ENCODE data around the gene PI4KB. TPM values are rescaled to one million over a fixed set of nuclear protein-coding genes. Genes with fewer than 3 reads are reported as not detected.

The PI4KB gene
- total RNA-seq, 1 donor from 2014 or later: 54.7 TPM

DNA sequence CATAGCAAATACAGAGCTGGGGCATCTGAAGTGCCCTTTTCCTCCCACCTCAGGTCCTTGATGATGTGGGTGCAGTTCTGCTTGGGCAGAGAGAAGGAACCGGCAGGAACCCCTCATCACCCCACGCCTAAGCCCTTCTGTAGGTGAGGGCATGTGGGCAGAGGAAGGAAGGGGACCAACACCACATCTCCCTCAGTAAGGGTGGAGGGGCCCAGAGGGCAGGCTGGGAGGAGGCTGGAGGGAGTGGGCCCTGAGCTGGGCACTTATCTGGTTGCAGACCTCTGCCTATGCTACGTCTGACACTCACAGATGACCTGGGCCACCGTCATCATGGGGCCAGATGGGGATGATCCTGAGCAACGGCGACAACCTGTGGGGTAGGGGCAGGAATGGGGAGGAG is 34.1 kb downstream of the PI4KB start:
- no peak overlapping the region for H3K4me3 Mint-ChIP-seq (ENCODE audit: unreplicated experiment)
- no peaks in the 10 kb centered on the region for H3K9me3 Mint-ChIP-seq (ENCODE audit: low read depth)
- peaks cover 27% of the 10 kb centered on the region for H3K36me3 Mint-ChIP-seq (ENCODE audit: low read depth)
- H3K27me3 Mint-ChIP-seq (ENCODE audit: low read depth): no peaks in the 10 kb centered on the region
- no peak overlapping the region for H3K27ac Mint-ChIP-seq (ENCODE audit: unreplicated experiment)
- peak; percentile 52 for DNase-seq (ENCODE audit: low spot score)
- TF ChIP-seq, protein P1, sequence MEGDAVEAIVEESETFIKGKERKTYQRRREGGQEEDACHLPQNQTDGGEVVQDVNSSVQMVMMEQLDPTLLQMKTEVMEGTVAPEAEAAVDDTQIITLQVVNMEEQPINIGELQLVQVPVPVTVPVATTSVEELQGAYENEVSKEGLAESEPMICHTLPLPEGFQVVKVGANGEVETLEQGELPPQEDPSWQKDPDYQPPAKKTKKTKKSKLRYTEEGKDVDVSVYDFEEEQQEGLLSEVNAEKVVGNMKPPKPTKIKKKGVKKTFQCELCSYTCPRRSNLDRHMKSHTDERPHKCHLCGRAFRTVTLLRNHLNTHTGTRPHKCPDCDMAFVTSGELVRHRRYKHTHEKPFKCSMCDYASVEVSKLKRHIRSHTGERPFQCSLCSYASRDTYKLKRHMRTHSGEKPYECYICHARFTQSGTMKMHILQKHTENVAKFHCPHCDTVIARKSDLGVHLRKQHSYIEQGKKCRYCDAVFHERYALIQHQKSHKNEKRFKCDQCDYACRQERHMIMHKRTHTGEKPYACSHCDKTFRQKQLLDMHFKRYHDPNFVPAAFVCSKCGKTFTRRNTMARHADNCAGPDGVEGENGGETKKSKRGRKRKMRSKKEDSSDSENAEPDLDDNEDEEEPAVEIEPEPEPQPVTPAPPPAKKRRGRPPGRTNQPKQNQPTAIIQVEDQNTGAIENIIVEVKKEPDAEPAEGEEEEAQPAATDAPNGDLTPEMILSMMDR (IDR thresholded peaks at IDR 0.05): no peak
- H3K4me1 Mint-ChIP-seq (ENCODE audit: low read depth): no peaks in the 10 kb centered on the region

DNA sequence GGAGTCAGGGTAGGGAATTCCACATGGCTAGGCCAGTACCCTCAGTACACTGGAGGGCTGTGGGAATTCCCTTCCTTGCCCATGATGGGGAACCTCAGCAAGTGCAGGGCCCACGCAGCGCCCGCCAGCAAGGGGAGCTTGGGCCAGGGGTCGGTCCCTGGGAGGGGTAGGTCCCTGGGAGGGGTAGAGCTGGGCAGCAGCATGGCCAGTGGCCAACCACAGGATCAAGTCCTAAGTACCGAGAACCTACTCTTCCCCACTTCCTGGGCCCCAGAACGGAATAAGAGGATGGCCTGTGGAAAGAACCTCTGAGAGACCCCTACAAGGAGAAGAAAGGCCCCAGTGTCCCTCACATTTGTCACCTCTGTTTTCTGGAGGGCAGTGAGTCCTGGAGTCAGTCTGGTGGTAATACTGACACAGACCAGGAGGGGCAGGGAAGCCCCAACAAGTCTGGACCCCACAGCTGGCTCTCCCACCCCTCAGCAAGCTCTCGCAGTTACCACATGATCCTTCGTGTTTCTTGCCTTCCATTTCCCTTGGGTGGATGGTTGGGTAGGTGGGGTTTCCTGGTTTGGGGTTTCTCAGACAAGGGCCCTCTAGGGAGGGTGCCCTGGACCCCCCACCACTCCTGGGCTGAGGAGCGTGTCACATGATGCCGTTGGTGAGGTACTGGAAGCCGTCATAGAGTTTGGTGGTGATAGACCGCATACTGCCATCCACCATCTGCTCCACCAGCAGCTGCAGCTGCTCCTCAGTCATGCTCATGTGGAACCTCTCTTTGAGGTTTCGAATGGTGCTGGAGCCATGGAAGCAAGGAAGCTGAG is 34.8 kb downstream of the PI4KB start:
- Mint-ChIP-seq H3K27me3 (ENCODE audit: low read depth) (no peaks in the 10 kb centered on the region), H3K9me3 (ENCODE audit: low read depth) (no peaks in the 10 kb centered on the region), H3K4me3 (ENCODE audit: unreplicated experiment) (no peak overlapping the region), H3K27ac (ENCODE audit: unreplicated experiment) (no peak overlapping the region), H3K4me1 (ENCODE audit: low read depth) (no peaks in the 10 kb centered on the region), H3K36me3 (ENCODE audit: low read depth) (peaks cover 22% of the 10 kb centered on the region)
- DNase-seq (ENCODE audit: low spot score): peak; percentile 62
- TF ChIP-seq, protein P1 (IDR thresholded peaks at IDR 0.05): peak; percentile 23

DNA sequence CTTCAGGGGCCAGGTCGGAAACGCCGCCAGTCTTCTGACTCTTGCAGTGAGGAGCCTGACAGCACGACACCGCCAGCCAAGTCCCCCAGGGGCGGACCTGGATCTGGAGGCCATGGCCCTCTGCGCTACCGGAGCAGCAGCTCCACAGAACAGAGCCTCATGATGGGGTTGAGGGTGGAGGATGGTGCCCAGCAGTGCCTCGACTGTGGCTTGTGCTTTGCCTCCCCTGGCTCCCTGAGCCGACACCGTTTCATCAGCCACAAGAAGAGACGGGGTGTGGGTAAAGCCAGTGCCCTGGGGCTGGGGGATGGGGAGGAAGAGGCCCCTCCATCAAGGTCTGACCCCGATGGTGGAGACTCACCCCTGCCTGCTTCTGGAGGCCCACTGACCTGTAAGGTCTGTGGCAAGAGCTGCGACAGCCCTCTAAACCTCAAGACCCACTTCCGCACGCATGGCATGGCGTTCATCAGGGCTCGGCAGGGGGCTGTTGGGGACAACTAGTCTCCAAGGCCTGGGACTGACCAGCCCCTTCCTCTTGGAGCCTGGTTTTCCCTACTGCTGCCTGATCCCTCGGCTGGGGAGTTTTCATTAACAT is 36.4 kb downstream of the PI4KB start:
- peak; percentile 90 for DNase-seq (ENCODE audit: low spot score)
- Mint-ChIP-seq H3K27me3 (ENCODE audit: low read depth) (no peaks in the 10 kb centered on the region), H3K4me3 (ENCODE audit: unreplicated experiment) (no peak overlapping the region), H3K9me3 (ENCODE audit: low read depth) (no peaks in the 10 kb centered on the region), H3K27ac (ENCODE audit: unreplicated experiment) (no peak overlapping the region), H3K36me3 (ENCODE audit: low read depth) (peaks cover 27% of the 10 kb centered on the region), H3K4me1 (ENCODE audit: low read depth) (no peaks in the 10 kb centered on the region)
- TF ChIP-seq, protein P1 (IDR thresholded peaks at IDR 0.05): no peak

DNA sequence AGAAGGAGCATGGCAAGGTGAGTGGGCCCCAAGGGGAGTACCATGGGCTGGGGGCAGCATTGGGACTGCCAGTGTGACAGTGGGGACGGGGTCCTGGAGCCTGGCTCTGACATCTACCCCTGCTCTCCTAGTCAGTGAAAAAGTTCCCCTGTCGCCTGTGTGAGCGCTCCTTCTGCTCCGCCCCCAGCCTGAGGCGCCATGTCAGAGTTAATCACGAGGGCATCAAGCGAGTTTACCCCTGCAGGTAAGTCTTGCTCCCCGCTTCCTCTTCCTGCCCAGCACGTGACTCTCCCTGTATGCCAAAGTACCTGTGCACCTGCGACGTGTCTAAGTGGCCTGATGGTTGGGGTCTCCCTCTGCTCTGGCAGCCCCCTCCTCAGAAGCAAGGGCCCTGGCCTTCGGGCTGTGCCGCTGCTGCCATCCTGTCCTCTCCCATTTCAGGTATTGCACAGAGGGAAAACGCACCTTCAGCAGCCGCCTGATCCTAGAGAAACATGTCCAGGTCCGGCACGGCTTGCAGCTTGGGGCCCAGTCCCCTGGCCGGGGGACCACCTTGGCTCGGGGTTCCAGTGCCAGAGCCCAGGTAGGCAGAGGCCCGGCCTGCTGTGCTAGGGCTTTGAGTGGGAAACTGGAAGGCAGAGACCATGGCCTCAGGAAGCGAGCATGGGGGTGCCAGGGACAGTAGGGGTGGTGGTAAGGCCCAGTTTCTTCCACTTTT is 37.1 kb downstream of the PI4KB start:
- Mint-ChIP-seq H3K36me3 (ENCODE audit: low read depth) (peaks cover 26% of the 10 kb centered on the region), H3K4me3 (ENCODE audit: unreplicated experiment) (no peak overlapping the region), H3K4me1 (ENCODE audit: low read depth) (no peaks in the 10 kb centered on the region), H3K27me3 (ENCODE audit: low read depth) (no peaks in the 10 kb centered on the region), H3K9me3 (ENCODE audit: low read depth) (no peaks in the 10 kb centered on the region), H3K27ac (ENCODE audit: unreplicated experiment) (no peak overlapping the region)
- DNase-seq (ENCODE audit: low spot score): peak; percentile 82
- TF ChIP-seq, protein P1 (IDR thresholded peaks at IDR 0.05): no peak

All from chondrocyte (in vitro differentiated cells).